HG03457 (cell line): ENCODE data around the gene RTL10.
"Not testable (repeated sequence)": the region's sequence is repeated elsewhere in the genome, so short reads cannot be mapped to it uniquely, and the experiment has no call there.

Experiments
- ATAC-seq: cut with Tn5 transposase; IDR thresholded peaks from one replicate; pipeline ENCODE4 v1.9.1; 2021; ENCODE audit warnings: moderate number of reproducible peaks; ENCODE audit not compliant: unreplicated experiment

Gene RTL10

DNA sequence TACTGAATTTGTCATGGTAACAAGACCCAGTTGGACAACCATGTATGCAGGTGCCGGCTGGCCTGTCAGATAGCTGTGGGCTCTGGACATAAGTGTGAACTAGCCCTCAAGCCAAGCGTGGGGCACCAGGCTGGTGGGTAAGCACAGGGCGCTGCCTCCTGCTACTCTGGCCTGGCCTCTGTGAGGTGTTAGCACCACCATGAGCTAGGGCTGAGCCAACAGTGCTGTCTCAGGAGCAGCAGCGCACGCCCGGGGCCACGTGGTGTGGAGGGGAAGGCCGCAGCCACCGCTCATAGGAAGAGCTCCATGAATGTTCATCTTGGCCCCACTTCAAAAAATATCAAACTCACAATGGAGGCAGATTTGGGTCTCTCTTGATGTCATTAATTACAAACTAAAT is 35.3 kb upstream of the RTL10 start:
- no peak for ATAC-seq

DNA sequence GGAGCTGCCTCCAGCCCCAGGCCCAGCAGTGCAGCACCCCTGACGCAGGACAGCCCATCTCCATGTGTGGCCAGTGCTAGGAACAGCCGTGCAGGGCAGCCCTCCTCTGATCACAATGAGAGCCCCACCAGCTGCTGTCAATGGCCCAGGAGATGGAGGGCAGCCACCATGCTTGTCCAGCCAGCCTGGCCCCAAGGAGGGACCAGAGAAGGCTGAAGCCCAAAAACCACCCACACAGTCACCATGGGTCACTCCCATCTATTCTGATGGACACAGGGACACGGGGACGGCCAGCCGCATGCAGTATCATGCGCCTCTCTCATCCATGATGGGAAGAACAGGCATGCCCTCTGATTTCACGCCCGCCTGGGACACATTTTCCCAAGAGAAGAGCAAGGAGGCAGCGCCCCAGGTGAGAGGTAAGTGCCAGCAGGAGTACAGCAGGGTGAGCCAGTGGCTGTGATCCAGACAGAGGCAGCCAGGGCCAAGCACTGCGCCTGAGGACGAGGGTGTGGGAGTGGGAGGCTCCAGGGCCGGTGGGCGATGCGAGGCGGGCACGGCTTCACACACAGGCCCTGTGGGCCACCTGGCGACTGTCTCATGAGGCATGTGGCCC is 33.6 kb upstream of the RTL10 start:
- ATAC-seq, result no peak

DNA sequence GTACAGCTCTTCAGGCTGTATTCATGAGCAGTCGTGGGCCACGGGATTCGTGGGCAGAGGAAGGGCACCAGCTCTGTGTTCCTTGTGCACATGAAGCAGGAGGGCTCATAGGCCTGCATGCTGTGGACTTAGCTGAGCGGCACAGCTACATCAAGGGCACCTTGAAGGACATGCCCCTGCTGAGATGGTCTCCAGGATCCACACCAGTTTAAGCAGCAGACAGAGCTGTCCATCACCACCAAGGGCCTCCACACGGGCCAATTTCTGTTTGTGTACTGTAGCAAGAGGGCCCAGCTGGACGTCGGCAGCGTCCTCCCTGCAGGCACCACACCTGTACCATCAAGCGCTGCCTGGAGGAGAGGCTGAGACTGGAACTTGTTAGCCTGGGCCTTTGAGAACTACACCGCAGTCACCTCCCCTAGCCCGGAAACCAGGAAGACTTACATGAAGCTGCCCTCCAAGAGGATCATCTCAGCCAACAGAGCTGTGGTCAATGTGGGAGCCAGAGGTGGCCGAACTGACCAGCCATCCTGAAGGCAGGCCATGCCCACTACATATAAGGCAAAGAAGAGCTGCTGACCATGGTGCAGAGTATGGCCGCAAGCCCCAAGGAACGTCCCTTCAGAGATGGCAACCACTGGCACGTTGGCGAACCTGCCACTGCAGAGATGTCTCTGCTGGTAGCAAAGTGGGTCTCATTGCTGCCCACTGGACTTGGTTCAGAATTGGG is 32.7 kb upstream of the RTL10 start:
- no peak for ATAC-seq

DNA sequence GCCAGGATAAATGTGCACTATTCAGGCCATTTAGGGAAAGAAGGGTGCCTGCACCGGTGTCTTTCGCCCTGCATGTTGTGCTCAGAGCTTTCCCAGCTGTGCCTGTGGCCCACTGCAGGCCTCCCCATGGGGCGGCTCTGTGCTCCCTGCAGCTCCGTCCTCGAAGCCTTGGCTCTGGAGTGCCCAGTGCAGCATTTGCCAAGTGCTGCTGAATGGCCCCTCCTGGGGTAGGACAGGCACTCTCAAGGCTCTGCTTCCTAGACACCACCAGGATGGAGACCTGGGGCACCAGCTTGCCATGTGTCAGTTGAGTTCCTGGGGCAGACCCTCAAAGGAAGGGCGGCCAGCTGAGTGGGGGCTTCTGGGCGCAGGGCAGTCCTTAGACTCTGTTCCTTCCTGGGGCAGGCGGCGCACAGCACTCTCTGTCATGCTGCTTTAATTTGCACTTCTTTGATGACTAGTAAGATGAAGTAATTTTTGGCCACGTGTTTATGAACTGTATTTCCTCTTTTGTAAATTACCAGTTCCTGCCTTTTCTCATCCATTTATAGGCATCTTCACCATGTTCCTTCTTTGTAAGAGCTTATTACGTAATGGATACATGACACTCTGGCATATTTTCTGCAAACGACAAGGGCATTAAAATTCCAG is 32.1 kb upstream of the RTL10 start:
- no peak for ATAC-seq

GRCh38 chr22:19885841-19886592 is 31.3 kb upstream of the RTL10 start:
- ATAC-seq, result no peak

- no peak for ATAC-seq
Observed at GRCh38 chr22:19884954-19885751, 30.5 kb upstream of the RTL10 start.

DNA sequence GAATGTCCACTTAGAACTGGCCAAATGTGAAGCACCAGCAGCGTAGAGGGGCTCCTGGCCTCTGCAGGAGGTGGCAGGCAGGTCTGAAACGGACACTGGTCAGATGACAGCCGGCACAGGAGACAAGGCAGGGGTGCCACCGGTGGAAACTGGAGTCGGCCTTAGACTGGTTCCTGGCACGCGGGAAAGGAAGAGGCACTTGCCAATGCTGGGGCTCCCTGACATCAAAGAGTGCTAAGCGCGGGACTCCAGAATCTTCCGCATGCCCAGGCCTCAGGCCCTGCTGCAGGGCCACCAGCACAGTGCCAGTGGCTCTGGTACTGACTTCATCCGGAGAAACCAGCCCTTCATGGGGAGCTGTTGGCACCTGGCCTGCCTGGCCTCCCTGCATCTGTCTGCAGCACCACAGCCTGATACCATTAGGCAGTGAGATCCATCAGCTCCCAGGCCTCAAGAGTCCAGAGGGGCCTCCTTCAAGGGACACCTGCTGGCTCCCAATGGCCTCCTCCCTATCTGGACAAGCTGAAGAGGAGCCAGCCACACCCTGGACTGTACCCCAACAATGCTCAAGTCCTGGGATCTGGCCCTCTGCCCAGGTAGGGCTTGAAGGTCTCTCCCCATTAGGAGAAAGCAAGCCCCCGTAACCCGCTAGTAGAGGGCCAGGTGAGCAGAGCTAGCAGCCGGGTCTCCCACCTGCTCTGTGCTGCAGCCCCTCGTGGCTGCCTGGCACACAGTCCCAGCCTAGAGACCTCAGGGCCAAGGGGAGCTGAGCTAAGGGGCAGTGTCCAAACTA is 29.7 kb upstream of the RTL10 start:
- no peak for ATAC-seq

DNA sequence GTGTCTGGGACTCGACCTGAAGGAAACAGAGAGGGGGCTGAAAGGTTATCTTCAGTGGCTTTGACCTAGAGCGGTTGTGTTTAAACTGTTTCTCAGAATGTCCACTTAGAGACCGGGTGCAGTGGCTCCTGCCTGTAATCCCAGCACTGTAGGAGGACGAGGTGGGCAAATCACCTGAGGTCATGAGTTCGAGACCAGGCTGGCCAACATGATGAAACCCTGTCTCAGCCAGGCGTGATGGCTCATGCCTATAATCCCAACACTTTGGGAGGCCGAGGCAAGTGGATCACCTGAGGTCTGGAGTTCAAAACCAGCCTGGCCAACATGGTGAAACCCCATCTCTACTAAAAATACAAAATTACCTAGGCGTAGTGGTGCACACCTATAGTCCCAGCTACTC is 28.8 kb upstream of the RTL10 start:
- not testable (repeated sequence) for ATAC-seq

GRCh38 chr22:19882446-19883381 is 28.0 kb upstream of the RTL10 start:
- ATAC-seq, result no peak

GRCh38 chr22:19880786-19881569 is 26.3 kb upstream of the RTL10 start:
- ATAC-seq, result no peak

DNA sequence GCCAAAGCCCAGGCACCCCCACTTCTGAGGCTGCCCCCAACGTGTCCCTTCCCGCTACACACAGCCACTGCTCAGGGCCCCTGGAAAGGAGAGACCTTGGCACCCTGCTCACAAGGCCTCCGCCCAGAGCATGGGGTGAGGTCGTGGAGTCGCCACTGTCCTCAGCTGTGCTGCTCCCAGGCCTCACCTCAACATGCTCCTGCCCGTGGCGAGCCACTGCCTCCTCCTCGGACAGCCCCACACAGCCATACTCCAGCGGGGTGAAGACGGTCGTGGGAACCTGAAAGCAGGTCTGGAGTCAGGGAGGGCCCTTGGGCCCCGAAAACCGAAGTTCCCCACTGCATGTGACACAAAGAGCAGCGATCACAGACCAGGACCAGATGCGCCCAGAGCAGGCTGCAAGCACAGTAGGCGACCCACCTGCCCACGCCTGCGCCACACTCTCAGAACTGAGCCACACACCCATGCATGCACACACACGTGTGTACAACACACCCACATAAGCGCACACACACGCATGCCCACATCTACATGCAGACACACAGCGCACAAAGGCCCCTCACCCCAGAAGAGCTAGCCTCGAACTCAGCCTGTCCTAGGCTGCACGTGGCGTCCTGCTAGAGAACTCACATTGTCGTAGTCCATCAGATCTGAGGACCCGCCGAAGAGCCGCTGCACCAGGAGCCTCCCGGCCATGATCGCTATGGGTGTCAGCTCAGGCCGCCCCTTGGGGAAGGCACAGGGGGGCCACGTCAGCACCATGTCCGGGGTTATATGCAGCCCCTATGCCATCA is 25.5 kb upstream of the RTL10 start:
- no peak for ATAC-seq

DNA sequence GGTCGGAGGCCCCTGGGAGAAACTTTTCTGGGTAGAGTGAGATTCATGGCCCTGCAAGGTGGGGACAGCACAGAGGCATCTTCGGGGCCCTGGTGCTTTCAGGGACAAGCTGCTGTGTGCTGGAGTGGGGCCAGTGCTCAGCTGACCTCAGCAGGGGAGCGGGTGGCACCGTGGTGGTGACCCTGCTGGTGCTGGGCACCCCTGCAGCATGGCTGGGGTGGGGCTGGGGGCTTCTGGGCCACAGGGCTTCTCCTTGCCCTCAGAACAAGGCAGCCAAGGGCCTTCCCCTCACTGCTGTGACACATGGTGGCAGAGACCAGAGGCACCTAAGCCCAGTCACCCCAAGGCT is 24.9 kb upstream of the RTL10 start:
- no peak for ATAC-seq

GRCh38 chr22:19879246-19879570 is 24.5 kb upstream of the RTL10 start:
- no peak for ATAC-seq

- no peak for ATAC-seq
Observed at GRCh38 chr22:19878461-19879245, 24.0 kb upstream of the RTL10 start.

- ATAC-seq, result no peak
Observed at GRCh38 chr22:19877626-19878339, 23.1 kb upstream of the RTL10 start.

GRCh38 chr22:19876941-19877625 is 22.4 kb upstream of the RTL10 start:
- ATAC-seq, result no peak
